H9 (cell line): ENCODE measurements around the gene GPRC5D. TPM values are rescaled to one million over a fixed set of nuclear protein-coding genes. Genes with fewer than 3 reads are reported as not detected.

Experiments used
- DNase-seq: peaks from one replicate; pipeline ENCODE4 v3.0.0-alpha.2; 2017
- H2AFZ ChIP-seq: one replicate; pipeline ENCODE4 v1.6.1; 2013; ENCODE audit warnings: mild to moderate bottlenecking, low read length, control low read depth, moderate library complexity
- H2AK5ac ChIP-seq: 2 replicates; pipeline ENCODE4 v1.6.1; 2013; ENCODE audit warnings: low read length, control low read depth, mixed read lengths; ENCODE audit not compliant: insufficient read length
- H2BK120ac ChIP-seq: one replicate; pipeline ENCODE4 v1.6.1; 2013; ENCODE audit warnings: low read depth, mild to moderate bottlenecking, low read length, control low read depth, inconsistent platforms; ENCODE audit not compliant: poor library complexity, severe bottlenecking
- H2BK12ac ChIP-seq: 2 replicates; pipeline ENCODE4 v1.6.1; 2013; ENCODE audit warnings: low read length, control low read depth, mixed read lengths, low read depth; ENCODE audit not compliant: insufficient read length
- H2BK15ac ChIP-seq: 2 replicates; pipeline ENCODE4 v1.6.1; 2013; ENCODE audit warnings: low read depth, low read length, control low read depth
- H2BK20ac ChIP-seq: one replicate; pipeline ENCODE4 v1.6.1; 2013; ENCODE audit warnings: low read depth, mild to moderate bottlenecking, low read length, control low read depth, inconsistent platforms; ENCODE audit not compliant: poor library complexity, severe bottlenecking
- H2BK5ac ChIP-seq: 2 replicates; pipeline ENCODE4 v1.6.1; 2013; ENCODE audit warnings: low read length, control low read depth, mixed read lengths; ENCODE audit not compliant: insufficient read length
- H3K14ac ChIP-seq: 2 replicates; pipeline ENCODE4 v1.6.1; 2013; ENCODE audit warnings: low read length, control low read depth; ENCODE audit not compliant: insufficient read depth
- H3K18ac ChIP-seq: 2 replicates; pipeline ENCODE4 v1.6.1; 2013; ENCODE audit warnings: low read depth, mild to moderate bottlenecking, mixed read lengths, low read length, control low read depth; ENCODE audit not compliant: insufficient read length
- H3K23ac ChIP-seq: 2 replicates; pipeline ENCODE4 v1.6.1; 2013; ENCODE audit warnings: low read length, control low read depth, mixed read lengths, low read depth; ENCODE audit not compliant: insufficient read length
- H3K23me2 ChIP-seq: 2 replicates; pipeline ENCODE4 v1.6.1; 2013; ENCODE audit warnings: low read depth, mild to moderate bottlenecking, mixed read lengths, low read length, control low read depth; ENCODE audit not compliant: insufficient read length, poor library complexity, severe bottlenecking
- H3K27ac ChIP-seq: 2 replicates; pipeline ENCODE4 v1.5.1; 2013; ENCODE audit warnings: low read length, control low read depth, mixed read lengths, low read depth; ENCODE audit not compliant: insufficient read length
- H3K27me3 ChIP-seq: 2 replicates; pipeline ENCODE4 v1.6.1; 2013; ENCODE audit warnings: low read length, control low read depth, inconsistent platforms; ENCODE audit not compliant: insufficient read depth
- H3K4ac ChIP-seq: 2 replicates; pipeline ENCODE4 v1.6.1; 2013; ENCODE audit warnings: low read depth, mild to moderate bottlenecking, control low read depth, inconsistent platforms, low read length, moderate library complexity
- H3K4me1 ChIP-seq: 2 replicates; pipeline ENCODE4 v1.6.1; 2013; ENCODE audit warnings: low read length, control low read depth, inconsistent platforms; ENCODE audit not compliant: insufficient read depth
- H3K4me2 ChIP-seq: 2 replicates; pipeline ENCODE4 v1.6.1; 2013; ENCODE audit warnings: low read length, control low read depth, mixed read lengths; ENCODE audit not compliant: insufficient read length, insufficient read depth
- H3K56ac ChIP-seq: 2 replicates; pipeline ENCODE4 v1.6.1; 2013; ENCODE audit warnings: low read depth, mild to moderate bottlenecking, mixed read lengths, low read length, control low read depth; ENCODE audit not compliant: insufficient read length
- H3K79me1 ChIP-seq: 2 replicates; pipeline ENCODE4 v1.6.1; 2013; ENCODE audit warnings: low read depth, mild to moderate bottlenecking, moderate library complexity, low read length, control low read depth, inconsistent platforms; ENCODE audit not compliant: insufficient read depth, poor library complexity, severe bottlenecking
- H3K79me2 ChIP-seq: 2 replicates; pipeline ENCODE4 v1.6.1; 2013; ENCODE audit warnings: low read length, control low read depth, inconsistent platforms; ENCODE audit not compliant: insufficient read depth
- H3K9ac ChIP-seq: 2 replicates; pipeline ENCODE4 v1.6.1; 2013; ENCODE audit warnings: low read length, control low read depth, mixed read lengths; ENCODE audit not compliant: insufficient read length; ENCODE audit errors: extremely low read depth
- H3K9me3 ChIP-seq: one replicate; pipeline ENCODE4 v1.6.1; 2013; ENCODE audit warnings: low read depth, low read length, inconsistent platforms; ENCODE audit not compliant: control insufficient read depth
- H3T11ph ChIP-seq: one replicate; pipeline ENCODE4 v1.6.1; 2013; ENCODE audit warnings: mild to moderate bottlenecking, low read length, control low read depth, inconsistent platforms
- H4K20me1 ChIP-seq: one replicate; pipeline ENCODE4 v1.6.1; 2013; ENCODE audit not compliant: control insufficient read depth, insufficient read length, insufficient read depth
- H4K5ac ChIP-seq: 2 replicates; pipeline ENCODE4 v1.6.1; 2013; ENCODE audit warnings: low read depth, mild to moderate bottlenecking, mixed read lengths, low read length, control low read depth; ENCODE audit not compliant: insufficient read length
- H4K8ac ChIP-seq: replicated peaks from 2 replicates; pipeline ENCODE4 v1.6.1; 2013; ENCODE audit warnings: low read length, control low read depth, mixed read lengths, low read depth; ENCODE audit not compliant: insufficient read length
- H4K91ac ChIP-seq: 2 replicates; pipeline ENCODE4 v1.6.1; 2013; ENCODE audit warnings: low read depth, mild to moderate bottlenecking, moderate library complexity, mixed read lengths, low read length, control low read depth; ENCODE audit not compliant: insufficient read length
- H3K27ac Mint-ChIP-seq, 3 experiments: 2 replicates in 2 of 3; 3 replicates in 1 of 3; pipeline ENCODE4 v1.8.0; 2020 to 2021; ENCODE audit warnings: mixed read lengths in 3 of 3, mild to moderate bottlenecking in 1 of 3, moderate library complexity in 1 of 3
- H3K27me3 Mint-ChIP-seq: 2 replicates; pipeline ENCODE4 v1.8.0; 2021; ENCODE audit warnings: low read depth, mild to moderate bottlenecking, moderate library complexity, mixed read lengths
- H3K36me3 Mint-ChIP-seq, 3 experiments: 2 replicates in 2 of 3; 3 replicates in 1 of 3; pipeline ENCODE4 v1.8.0; 2020 to 2021; ENCODE audit warnings: low read depth in 3 of 3, mixed read lengths in 3 of 3; ENCODE audit not compliant: insufficient read depth in 1 of 3
- H3K4me1 Mint-ChIP-seq, 2 experiments: 2 replicates each; pipeline ENCODE4 v1.8.0; 2020; ENCODE audit warnings: mixed read lengths in 2 of 2
- H3K4me3 Mint-ChIP-seq, 2 experiments: 2 replicates in 1 of 2; 3 replicates in 1 of 2; pipeline ENCODE4 v1.8.0; 2020 to 2021; ENCODE audit warnings: mild to moderate bottlenecking in 2 of 2, mixed read lengths in 2 of 2, moderate library complexity in 1 of 2
- H3K9me3 Mint-ChIP-seq, 2 experiments: 2 replicates in 1 of 2; 3 replicates in 1 of 2; pipeline ENCODE4 v1.8.0; 2020; ENCODE audit warnings: mild to moderate bottlenecking in 2 of 2, mixed read lengths in 2 of 2, moderate library complexity in 1 of 2
- CTCF ChIP-seq: fragments of 200-600 bp; sonication (generic); conservative IDR thresholded peaks from 3 replicates; pipeline ENCODE4 v1.8.0; 2021; ENCODE audit warnings: antibody characterized with exemption, mild to moderate bottlenecking
- WGBS: extraction: QIAGEN DNeasy Blood & Tissue Kit; methylation state at CpG from one replicate; pipeline ENCODE4 v1.1.7; 2013; ENCODE audit warnings: missing lambda C conversion rate, low lambda C conversion rate, mixed read lengths; ENCODE audit not compliant: insufficient read length; ENCODE audit errors: extremely low coverage; 5-methylcytosine and 5-hydroxymethylcytosine counted together
- total RNA-seq: library from RNA; stranded (reverse); gene quantifications from 2 replicates; pipeline ENCODE4 v1.2.1, GENCODE V29; 2021

The GPRC5D gene
- total RNA-seq, 1 experiment from 2014 or later, result not detected

- no peak overlapping the region; a peak in 1 of 7 replicates for H3K27ac Mint-ChIP-seq
- WGBS, result no CpG with 5 or more reads among the region's 11 CpGs
- H3K23ac ChIP-seq, result no peak overlapping the region
Measured at GRCh38 chr12:12936983-12937491, 14.9 kb downstream of the GPRC5D start.

More at GRCh38 chr12:12936983-12937491, 14.9 kb downstream of the GPRC5D start:
- H2BK15ac ChIP-seq, result no peak overlapping the region
- Mint-ChIP-seq H3K36me3 (no peaks in the 10 kb centered on the region), H3K4me1 (peaks cover 2 to 8% of the 10 kb centered on the region in 2 experiments; a peak in 2 of 4 replicates), H3K4me3 (no peak overlapping the region), H3K27me3 (no peaks in the 10 kb centered on the region), H3K9me3 (no peaks in the 10 kb centered on the region)
- H4K20me1 ChIP-seq, result no peaks in the 10 kb centered on the region
- H3K9me3 ChIP-seq, result no peaks in the 10 kb centered on the region
- no peak overlapping the region for H2BK5ac ChIP-seq
- no peak overlapping the region for H2BK120ac ChIP-seq
- TF ChIP-seq CTCF, result no peak
- no peak overlapping the region for H3K18ac ChIP-seq
- H3K79me2 ChIP-seq, result no peaks in the 10 kb centered on the region
- H3K23me2 ChIP-seq, result no peaks in the 10 kb centered on the region
- no peaks in the 10 kb centered on the region for H3K79me1 ChIP-seq
- H3T11ph ChIP-seq, result no peak overlapping the region
- no peaks in the 10 kb centered on the region for H3K27me3 ChIP-seq
- H3K14ac ChIP-seq, result no peak overlapping the region
- no peak overlapping the region for H4K91ac ChIP-seq
- H2AK5ac ChIP-seq, result no peak overlapping the region
- H2BK20ac ChIP-seq, result no peak overlapping the region
- H3K56ac ChIP-seq, result no peak overlapping the region
- no peak overlapping the region for H4K8ac ChIP-seq
- no peak for DNase-seq
- no peak overlapping the region for H3K27ac ChIP-seq
- H3K9ac ChIP-seq, result no peak overlapping the region
- H3K4me2 ChIP-seq, result no peak overlapping the region
- no peaks in the 10 kb centered on the region for H3K4me1 ChIP-seq
- H2AFZ ChIP-seq, result no peak overlapping the region
- no peak overlapping the region for H4K5ac ChIP-seq
- H3K4ac ChIP-seq, result no peak overlapping the region
- no peak overlapping the region for H2BK12ac ChIP-seq
